K562 (cell line): ENCODE data around the gene COL5A3. TPM values are rescaled to one million over a fixed set of nuclear protein-coding genes. Genes with fewer than 3 reads are reported as not detected.

Source experiments
- ATAC-seq: fragments of 200-7000 bp; cut with Tn5 transposase; 3 replicates; pipeline ENCODE4 v1.9.1; 2020; ENCODE audit warnings: moderate library complexity
- BruUV-seq: library from RNA; stranded (reverse); fragments of 400-500 nt; replicated peaks from 2 replicates; lab custom pipeline; 2021; lab: Mats Ljungman, UMichigan
- CTCF ChIA-PET: fragments of 300-600 bp; formaldehyde crosslinking; extraction: SDS; loops from one replicate; lab custom pipeline; 2021; ENCODE audit warnings: low intra/inter-chr PET ratio; lab: Yijun Ruan, JAX
- POLR2A ChIA-PET: fragments of 300-600, 350-650 bp; sonication (Branson Sonifier 250); formaldehyde crosslinking; extraction: SDS; loops from one replicate; lab custom pipeline; 2021; ENCODE audit warnings: antibody characterized with exemption, inconsistent platforms; lab: Yijun Ruan, JAX
- DNase-seq, 4 experiments: peaks; one replicate each; pipeline versions ENCODE4 v3.0.0 to v3.0.0-alpha.2; 2011 to 2018; ENCODE audit warnings: low spot score in 3 of 4, mixed read lengths in 3 of 4; ENCODE audit errors: extremely low read depth in 1 of 4
- FAIRE-seq: peaks from 2 replicates; lab custom pipeline; 2011; peaks lifted over from hg19 to GRCh38; lab: Jason Lieb, UNC
- H2AFZ ChIP-seq: 2 replicates; pipeline ENCODE4 v1.6.0; 2011; ENCODE audit warnings: low read depth, low read length, control low read depth, inconsistent platforms
- H3K27ac ChIP-seq: fragments of 200-600 bp; 3 replicates; pipeline ENCODE4 v1.8.0; 2011; ENCODE audit warnings: low read depth, mild to moderate bottlenecking, control low read depth, inconsistent platforms, low read length, moderate library complexity, mixed read lengths; ENCODE audit errors: extremely low read depth
- H3K27me3 ChIP-seq, 2 experiments: fragments of 300-600 bp in 1 of 2; 2 replicates in 1 of 2; 3 replicates in 1 of 2; pipeline versions ENCODE4 v1.6.0 to v1.8.0; 2011; ENCODE audit warnings: inconsistent platforms in 2 of 2, low read length in 2 of 2, mild to moderate bottlenecking in 1 of 2, mixed read lengths in 1 of 2, moderate library complexity in 1 of 2; ENCODE audit not compliant: control insufficient read depth in 2 of 2, insufficient read depth in 2 of 2
- H3K36me3 ChIP-seq: fragments of 300-600 bp; 3 replicates; pipeline ENCODE4 v1.8.0; 2011; ENCODE audit warnings: mild to moderate bottlenecking, low read length, inconsistent platforms; ENCODE audit not compliant: control insufficient read depth, insufficient read depth
- H3K4me1 ChIP-seq, 2 experiments: fragments of 200-600 bp in 1 of 2; replicated peaks in 1 of 2; 2 replicates in 1 of 2; 3 replicates in 1 of 2; pipeline versions ENCODE4 v1.5.1 to v1.8.0; 2011; ENCODE audit warnings: inconsistent platforms in 2 of 2, low read length in 2 of 2, mild to moderate bottlenecking in 1 of 2, mixed read lengths in 1 of 2, moderate library complexity in 1 of 2; ENCODE audit not compliant: control insufficient read depth in 2 of 2, insufficient read depth in 2 of 2
- H3K4me2 ChIP-seq: 2 replicates; pipeline ENCODE4 v1.6.1; 2011; ENCODE audit warnings: low read length, control low read depth, inconsistent platforms, mixed read lengths; ENCODE audit not compliant: insufficient read depth
- H3K4me3 ChIP-seq: fragments of 200-600 bp; sonication (generic), shearing (Covaris generic); 2 replicates; pipeline ENCODE4 v1.5.1; 2016; ENCODE audit warnings: control low read depth, inconsistent platforms
- H3K79me2 ChIP-seq: fragments of 200-600 bp; 3 replicates; pipeline ENCODE4 v1.8.0; 2011; ENCODE audit warnings: low read length, inconsistent platforms; ENCODE audit not compliant: control insufficient read depth, insufficient read depth
- H3K9ac ChIP-seq, 2 experiments: 2 replicates each; pipeline versions ENCODE4 v1.6.0 to v1.6.1; 2011; ENCODE audit warnings: low read depth in 2 of 2, low read length in 2 of 2, control low read depth in 1 of 2, inconsistent platforms in 1 of 2, mild to moderate bottlenecking in 1 of 2, mixed read lengths in 1 of 2; ENCODE audit not compliant: insufficient read depth in 1 of 2
- H3K9me1 ChIP-seq: one replicate; pipeline ENCODE4 v1.6.0; 2011; ENCODE audit warnings: inconsistent platforms, mild to moderate bottlenecking, low read length, moderate library complexity; ENCODE audit not compliant: control insufficient read depth, insufficient read depth
- H3K9me3 ChIP-seq: replicated peaks from 2 replicates; pipeline ENCODE4 v1.5.1; 2011; ENCODE audit warnings: low read depth, low read length, inconsistent platforms; ENCODE audit not compliant: control insufficient read depth, insufficient read depth
- H4K20me1 ChIP-seq: replicated peaks from 2 replicates; pipeline ENCODE4 v1.6.1; 2011; ENCODE audit warnings: low read length, inconsistent platforms, mixed read lengths; ENCODE audit not compliant: control insufficient read depth, insufficient read depth
- GTF2E2 ChIP-seq: fragments of 200-800 bp; sonication (Bioruptor generic); IDR thresholded peaks from 2 replicates; pipeline ENCODE4 v1.6.1; 2016; ENCODE audit warnings: missing genetic modification characterization, missing compliant biosample characterization
- HLTF ChIP-seq: fragments of 450-650 bp; IDR thresholded peaks from 2 replicates; pipeline ENCODE4 v1.6.1; 2016
- NFE2 ChIP-seq: IDR thresholded peaks from 2 replicates; pipeline ENCODE4 v1.6.1; 2014; ENCODE audit warnings: antibody characterized with exemption, low read depth
- ZNF263 ChIP-seq: sonication (generic); formaldehyde crosslinking; IDR thresholded peaks from 2 replicates; pipeline ENCODE4 v1.8.0; 2022; ENCODE audit warnings: mild to moderate bottlenecking, missing genetic modification reagents, borderline replicate concordance
- ZNF561 ChIP-seq: fragments of 450-650 bp; formaldehyde crosslinking; conservative IDR thresholded peaks from 2 replicates; pipeline ENCODE4 v1.4.0; 2020; ENCODE audit warnings: mild to moderate bottlenecking, moderate library complexity
- WGBS: fragments of 100-300 bp; shearing (Covaris generic); methylation state at CpG from one replicate; pipeline ENCODE4 v1.1.6; 2016; ENCODE audit warnings: low coverage, mixed read lengths; ENCODE audit not compliant: insufficient coverage; ENCODE audit errors: missing lambda C conversion rate; 5-methylcytosine and 5-hydroxymethylcytosine counted together
- in situ Hi-C: fragments of 300-500 bp; cut with MboI; formaldehyde crosslinking; loops from 4 replicates; pipeline ENCODE4 v1.15.0; 2018; ENCODE audit warnings: inconsistent platforms, mixed read lengths
- intact Hi-C: fragments of 100-400 bp; cut with micrococcal nuclease; formaldehyde crosslinking; loops from 2 replicates; pipeline ENCODE4 v1.14.2; 2022
- polyA plus RNA-seq, 8 experiments: library from polyadenylated mRNA; depleted of rRNA in 4 of 8; stranded (reverse) in 5 of 8; unstranded in 3 of 8; fragments of >200 nt; fragmentation: Nextera tagmentation in 2 of 8; fragmentation: Illumina TruSeq in 1 of 8; extraction: Ambion mirVana in 2 of 8; extraction: Trizol in 1 of 8; gene quantifications; 2 replicates each; pipeline versions ENCODE4 v1.2.1 to v1.2.3, GENCODE V29; 2011 to 2014; ENCODE audit warnings: inconsistent platforms in 1 of 8, missing spikeins in 1 of 8
- total RNA-seq, 7 experiments: library from RNA; depleted of rRNA in 6 of 7; stranded (reverse); fragments of >200 nt in 6 of 7; fragmentation: Illumina TruSeq in 2 of 7; extraction: Trizol in 2 of 7; gene quantifications; 2 replicates each; pipeline versions ENCODE4 v1.2.1 to v1.2.3, GENCODE V29; 2011 to 2021; ENCODE audit warnings: low replicate concordance in 1 of 7
- TF ChIP-seq, protein P1 (sequence below), 2 experiments: fragments of 250-450 bp in 1 of 2; fragments of 450-650 bp in 1 of 2; sonication (Bioruptor Pico) in 1 of 2; IDR thresholded peaks; 2 replicates each; pipeline versions ENCODE4 v1.6.1 to v1.8.0; 2016 to 2021; ENCODE audit warnings: mild to moderate bottlenecking in 2 of 2, moderate library complexity in 2 of 2, missing compliant biosample characterization in 1 of 2, missing genetic modification characterization in 1 of 2
- TF ChIP-seq, protein P2 (sequence below): sonication (generic); formaldehyde crosslinking; IDR thresholded peaks from 2 replicates; pipeline ENCODE4 v1.8.0; 2022; ENCODE audit warnings: missing genetic modification reagents, mild to moderate bottlenecking, borderline replicate concordance
- TF ChIP-seq, protein P3 (sequence below): fragments of 450-650 bp; IDR thresholded peaks from 2 replicates; pipeline ENCODE4 v1.6.1; 2017; ENCODE audit warnings: antibody characterized with exemption, mild to moderate bottlenecking
- TF ChIP-seq, protein P4 (sequence below): fragments of 250-450 bp; sonication (Bioruptor Pico); IDR thresholded peaks from 2 replicates; pipeline ENCODE4 v1.5.0; 2020; ENCODE audit warnings: mild to moderate bottlenecking
- TF ChIP-seq, protein P5 (sequence below): IDR thresholded peaks from 2 replicates; pipeline ENCODE4 v1.6.1; 2012; ENCODE audit warnings: low read depth, low read length, improper control_type of control experiment, borderline replicate concordance

COL5A3 gene
- total and polyA plus RNA-seq, 9 of the 15 experiments (the other 6 are each of a cell fraction or from before 2014, with no cell fraction given), result 0.01 to 0.02 TPM; not detected in 7

DNA sequence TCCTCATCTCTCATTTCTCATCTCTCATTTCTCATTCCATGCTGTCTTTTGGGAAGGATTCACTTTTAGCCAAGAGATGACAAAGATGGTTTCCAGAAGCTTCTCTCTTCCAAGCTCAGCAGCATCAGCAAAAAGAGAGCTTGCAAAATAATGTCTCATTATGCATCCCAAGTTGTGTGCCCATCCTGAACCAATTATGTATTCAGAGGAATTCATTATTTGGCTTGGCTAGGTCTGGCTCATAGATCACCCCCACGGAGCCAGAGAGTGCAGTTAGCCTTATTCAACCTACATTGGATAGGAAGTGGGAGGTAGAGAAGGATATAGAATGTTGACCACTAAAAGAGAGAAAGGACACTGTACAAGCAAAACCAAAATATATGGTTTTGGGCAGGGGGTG lies 68.6 kb downstream of the COL5A3 start:
- ChIA-PET CTCF (no interaction called here), POLR2A (no interaction called here)
- Histone ChIP-seq H2AFZ (no peak overlapping the region), H3K36me3 (no peaks in the 10 kb centered on the region), H3K4me2 (no peak overlapping the region), H3K27ac (no peak overlapping the region), H3K4me1 (peaks cover 8 to 16% of the 10 kb centered on the region in 2 experiments; a peak in 4 of 5 replicates), H3K79me2 (no peaks in the 10 kb centered on the region), H3K9me3 (no peaks in the 10 kb centered on the region), H4K20me1 (no peaks in the 10 kb centered on the region), H3K4me3 (no peak overlapping the region), H3K9ac (no peak overlapping the region), H3K27me3 (peaks cover 0 to 5% of the 10 kb centered on the region in 2 experiments; a peak in 1 of 5 replicates), H3K9me1 (no peaks in the 10 kb centered on the region)
- FAIRE-seq (no peak), DNase-seq (no peak), ATAC-seq (no peak)
- WGBS, result 0% methylated on average over 1 of the region's 1 CpG
- TF ChIP-seq ZNF263, result no peak
- no peak for TF ChIP-seq NFE2
- TF ChIP-seq, protein P1, sequence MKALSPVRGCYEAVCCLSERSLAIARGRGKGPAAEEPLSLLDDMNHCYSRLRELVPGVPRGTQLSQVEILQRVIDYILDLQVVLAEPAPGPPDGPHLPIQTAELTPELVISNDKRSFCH (CRISPR knock-in tag; IDR thresholded peaks at IDR 0.05), result no peak
- TF ChIP-seq, protein P1 (tag; IDR thresholded peaks at IDR 0.05), result no peak
- TF ChIP-seq, protein P2, sequence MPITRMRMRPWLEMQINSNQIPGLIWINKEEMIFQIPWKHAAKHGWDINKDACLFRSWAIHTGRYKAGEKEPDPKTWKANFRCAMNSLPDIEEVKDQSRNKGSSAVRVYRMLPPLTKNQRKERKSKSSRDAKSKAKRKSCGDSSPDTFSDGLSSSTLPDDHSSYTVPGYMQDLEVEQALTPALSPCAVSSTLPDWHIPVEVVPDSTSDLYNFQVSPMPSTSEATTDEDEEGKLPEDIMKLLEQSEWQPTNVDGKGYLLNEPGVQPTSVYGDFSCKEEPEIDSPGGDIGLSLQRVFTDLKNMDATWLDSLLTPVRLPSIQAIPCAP (CRISPR knock-in tag), result no peak
- no peak for TF ChIP-seq GTF2E2 (tag)
- no peak for TF ChIP-seq ZNF561 (CRISPR knock-in tag)
- TF ChIP-seq, protein P3, sequence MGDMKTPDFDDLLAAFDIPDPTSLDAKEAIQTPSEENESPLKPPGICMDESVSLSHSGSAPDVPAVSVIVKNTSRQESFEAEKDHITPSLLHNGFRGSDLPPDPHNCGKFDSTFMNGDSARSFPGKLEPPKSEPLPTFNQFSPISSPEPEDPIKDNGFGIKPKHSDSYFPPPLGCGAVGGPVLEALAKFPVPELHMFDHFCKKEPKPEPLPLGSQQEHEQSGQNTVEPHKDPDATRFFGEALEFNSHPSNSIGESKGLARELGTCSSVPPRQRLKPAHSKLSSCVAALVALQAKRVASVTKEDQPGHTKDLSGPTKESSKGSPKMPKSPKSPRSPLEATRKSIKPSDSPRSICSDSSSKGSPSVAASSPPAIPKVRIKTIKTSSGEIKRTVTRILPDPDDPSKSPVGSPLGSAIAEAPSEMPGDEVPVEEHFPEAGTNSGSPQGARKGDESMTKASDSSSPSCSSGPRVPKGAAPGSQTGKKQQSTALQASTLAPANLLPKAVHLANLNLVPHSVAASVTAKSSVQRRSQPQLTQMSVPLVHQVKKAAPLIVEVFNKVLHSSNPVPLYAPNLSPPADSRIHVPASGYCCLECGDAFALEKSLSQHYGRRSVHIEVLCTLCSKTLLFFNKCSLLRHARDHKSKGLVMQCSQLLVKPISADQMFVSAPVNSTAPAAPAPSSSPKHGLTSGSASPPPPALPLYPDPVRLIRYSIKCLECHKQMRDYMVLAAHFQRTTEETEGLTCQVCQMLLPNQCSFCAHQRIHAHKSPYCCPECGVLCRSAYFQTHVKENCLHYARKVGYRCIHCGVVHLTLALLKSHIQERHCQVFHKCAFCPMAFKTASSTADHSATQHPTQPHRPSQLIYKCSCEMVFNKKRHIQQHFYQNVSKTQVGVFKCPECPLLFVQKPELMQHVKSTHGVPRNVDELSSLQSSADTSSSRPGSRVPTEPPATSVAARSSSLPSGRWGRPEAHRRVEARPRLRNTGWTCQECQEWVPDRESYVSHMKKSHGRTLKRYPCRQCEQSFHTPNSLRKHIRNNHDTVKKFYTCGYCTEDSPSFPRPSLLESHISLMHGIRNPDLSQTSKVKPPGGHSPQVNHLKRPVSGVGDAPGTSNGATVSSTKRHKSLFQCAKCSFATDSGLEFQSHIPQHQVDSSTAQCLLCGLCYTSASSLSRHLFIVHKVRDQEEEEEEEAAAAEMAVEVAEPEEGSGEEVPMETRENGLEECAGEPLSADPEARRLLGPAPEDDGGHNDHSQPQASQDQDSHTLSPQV, result no peak
- TF ChIP-seq, protein P4, sequence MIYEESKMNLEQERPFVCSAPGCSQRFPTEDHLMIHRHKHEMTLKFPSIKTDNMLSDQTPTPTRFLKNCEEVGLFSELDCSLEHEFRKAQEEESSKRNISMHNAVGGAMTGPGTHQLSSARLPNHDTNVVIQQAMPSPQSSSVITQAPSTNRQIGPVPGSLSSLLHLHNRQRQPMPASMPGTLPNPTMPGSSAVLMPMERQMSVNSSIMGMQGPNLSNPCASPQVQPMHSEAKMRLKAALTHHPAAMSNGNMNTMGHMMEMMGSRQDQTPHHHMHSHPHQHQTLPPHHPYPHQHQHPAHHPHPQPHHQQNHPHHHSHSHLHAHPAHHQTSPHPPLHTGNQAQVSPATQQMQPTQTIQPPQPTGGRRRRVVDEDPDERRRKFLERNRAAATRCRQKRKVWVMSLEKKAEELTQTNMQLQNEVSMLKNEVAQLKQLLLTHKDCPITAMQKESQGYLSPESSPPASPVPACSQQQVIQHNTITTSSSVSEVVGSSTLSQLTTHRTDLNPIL (CRISPR knock-in tag), result no peak
- TF ChIP-seq, protein P5, sequence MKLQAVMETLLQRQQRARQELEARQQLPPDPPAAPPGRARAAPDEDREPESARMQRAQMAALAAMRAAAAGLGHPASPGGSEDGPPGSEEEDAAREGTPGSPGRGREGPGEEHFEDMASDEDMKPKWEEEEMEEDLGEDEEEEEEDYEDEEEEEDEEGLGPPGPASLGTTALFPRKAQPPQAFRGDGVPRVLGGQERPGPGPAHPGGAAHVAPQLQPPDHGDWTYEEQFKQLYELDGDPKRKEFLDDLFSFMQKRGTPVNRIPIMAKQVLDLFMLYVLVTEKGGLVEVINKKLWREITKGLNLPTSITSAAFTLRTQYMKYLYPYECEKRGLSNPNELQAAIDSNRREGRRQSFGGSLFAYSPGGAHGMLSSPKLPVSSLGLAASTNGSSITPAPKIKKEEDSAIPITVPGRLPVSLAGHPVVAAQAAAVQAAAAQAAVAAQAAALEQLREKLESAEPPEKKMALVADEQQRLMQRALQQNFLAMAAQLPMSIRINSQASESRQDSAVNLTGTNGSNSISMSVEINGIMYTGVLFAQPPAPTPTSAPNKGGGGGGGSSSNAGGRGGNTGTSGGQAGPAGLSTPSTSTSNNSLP, result no peak
- TF ChIP-seq HLTF, result no peak
- intact Hi-C loops (no loop called here), in situ Hi-C loops (no loop called here)
- no TSS peak for BruUV-seq
